ENCODE measurements around the gene MVP.
"Not testable (repeated sequence)": the region's sequence is repeated elsewhere in the genome, so short reads cannot be mapped to it uniquely, and the experiment has no call there.

- TF ChIP-seq CTCF (IDR thresholded peaks at IDR 0.05; ENCODE audit: poor library complexity); EZH2 (IDR thresholded peaks at IDR 0.05; ENCODE audit: borderline replicate concordance); EZH2phosphoT487 (IDR thresholded peaks at IDR 0.05; ENCODE audit: low read depth, severe bottlenecking, unreplicated experiment): not testable (repeated sequence)
Measured at GRCh38 chr16:29833219-29833618, 13.0 kb downstream of the MVP start.
